NT2/D1 (cell line): ENCODE results near the gene ANP32E.
"Not testable (repeated sequence)": the region's sequence is repeated elsewhere in the genome, so short reads cannot be mapped to it uniquely, and the experiment has no call there.

Experiments
- DNase-seq: peaks from one replicate; pipeline ENCODE4 v3.0.0-alpha.2; 2011; ENCODE audit warnings: low read depth, low spot score
- H3K27me3 ChIP-seq: 2 replicates; pipeline ENCODE4 v1.6.0; 2011; ENCODE audit warnings: mild to moderate bottlenecking; ENCODE audit not compliant: insufficient read length, insufficient read depth
- H3K36me3 ChIP-seq: 2 replicates; pipeline ENCODE4 v1.6.1; 2011; ENCODE audit warnings: mild to moderate bottlenecking, low read length, mixed read lengths; ENCODE audit not compliant: insufficient read depth, insufficient read length
- H3K4me1 ChIP-seq: 2 replicates; pipeline ENCODE4 v1.5.1; 2011; ENCODE audit not compliant: insufficient read depth, insufficient read length
- H3K4me3 ChIP-seq: 2 replicates; pipeline ENCODE4 v1.5.1; 2011; ENCODE audit warnings: low read depth; ENCODE audit not compliant: insufficient read length
- H3K9ac ChIP-seq: 2 replicates; pipeline ENCODE4 v1.6.0; 2011; ENCODE audit warnings: low read depth; ENCODE audit not compliant: insufficient read length
- H3K9me3 ChIP-seq: 2 replicates; pipeline ENCODE4 v1.5.1; 2011; ENCODE audit warnings: mild to moderate bottlenecking, low read length; ENCODE audit not compliant: insufficient read depth
- SUZ12 ChIP-seq: IDR thresholded peaks from 2 replicates; pipeline ENCODE4 v1.6.1; 2011; ENCODE audit not compliant: insufficient read length, insufficient read depth; ENCODE audit errors: extremely low read depth
- YY1 ChIP-seq: IDR thresholded peaks from 2 replicates; pipeline ENCODE4 v1.6.1; 2011; ENCODE audit not compliant: insufficient read length, insufficient read depth
- ZNF274 ChIP-seq: IDR thresholded peaks from 2 replicates; pipeline ENCODE4 v1.6.1; 2011; ENCODE audit warnings: mild to moderate bottlenecking, low read depth, low read length

The ANP32E gene

DNA sequence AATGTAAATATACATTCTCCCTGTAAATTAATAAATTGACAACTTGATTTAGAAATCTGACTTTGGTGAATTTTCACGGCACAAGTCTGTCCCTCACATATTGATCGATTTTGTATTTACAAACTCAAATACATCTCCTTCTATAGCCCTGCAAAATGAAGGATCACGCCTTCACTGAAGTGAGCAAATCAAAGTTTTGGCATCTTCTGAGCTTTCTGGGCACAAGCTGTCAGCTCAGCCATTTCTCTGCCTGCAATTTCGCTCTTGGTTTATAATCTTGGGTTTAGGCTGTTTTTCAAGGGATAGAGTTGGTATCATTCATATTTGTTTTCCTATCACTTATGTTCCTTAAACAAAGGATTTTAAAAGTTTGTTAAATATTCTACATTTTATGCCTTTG is 25.8 kb downstream of the ANP32E start:
- Histone ChIP-seq H3K36me3 (no peaks in the 10 kb centered on the region), H3K4me3 (no peak overlapping the region), H3K4me1 (peaks cover 5% of the 10 kb centered on the region), H3K27me3 (no peaks in the 10 kb centered on the region), H3K9ac (no peak overlapping the region), H3K9me3 (no peaks in the 10 kb centered on the region)
- DNase-seq = no peak
- TF ChIP-seq YY1 (no peak), SUZ12 (no peak), ZNF274 (no peak)

DNA sequence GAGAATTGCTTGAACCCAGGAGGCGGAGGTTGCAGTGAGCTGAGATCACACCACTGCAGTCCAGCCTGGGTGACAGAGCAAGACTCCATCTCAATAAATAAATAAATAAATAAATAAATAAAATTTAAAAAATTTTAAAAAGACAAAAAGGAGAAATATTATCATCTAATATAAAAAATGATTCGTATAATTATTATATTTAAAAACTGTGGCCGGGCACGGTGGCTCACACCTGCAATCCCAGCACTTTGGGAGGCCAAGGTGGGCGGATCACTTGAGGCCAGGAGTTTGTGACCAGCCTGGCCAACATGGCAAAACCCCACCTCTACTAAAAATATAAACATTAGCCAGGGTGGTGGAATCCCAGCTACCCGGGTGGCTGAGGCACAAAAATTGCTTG is 27.5 kb downstream of the ANP32E start:
- not testable (repeated sequence) for H3K9me3 ChIP-seq, DNase-seq, H3K9ac ChIP-seq, H3K4me3 ChIP-seq, H3K27me3 ChIP-seq, H3K36me3 ChIP-seq, H3K4me1 ChIP-seq

GRCh38 chr1:150207281-150207971 is 28.5 kb downstream of the ANP32E start:
- no peak for DNase-seq
- H3K27me3 ChIP-seq = no peaks in the 10 kb centered on the region
- TF ChIP-seq YY1 (no peak), ZNF274 (no peak), SUZ12 (no peak)
- H3K4me1 ChIP-seq = no peaks in the 10 kb centered on the region
- no peaks in the 10 kb centered on the region for H3K9me3 ChIP-seq
- H3K4me3 ChIP-seq = no peak overlapping the region
- no peaks in the 10 kb centered on the region for H3K36me3 ChIP-seq
- H3K9ac ChIP-seq = no peak overlapping the region

DNA sequence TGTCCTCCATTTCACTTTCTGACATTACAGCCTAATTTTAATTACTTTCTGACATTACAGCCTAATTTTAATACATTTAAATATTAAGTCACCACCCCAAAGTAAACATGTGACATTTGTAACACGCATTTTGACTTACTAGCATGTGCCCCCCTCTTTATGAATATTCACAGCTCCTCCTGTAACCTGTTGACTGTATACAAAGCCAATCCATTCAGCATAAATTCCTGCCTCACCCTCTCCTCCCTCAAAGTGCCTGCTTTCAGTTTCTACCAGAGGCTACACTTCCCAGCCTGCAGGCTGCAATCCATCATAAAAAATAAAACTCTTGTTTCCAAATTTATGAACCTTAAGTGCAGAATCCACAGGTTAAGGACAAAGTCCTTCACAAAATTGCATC is 39.5 kb downstream of the ANP32E start:
- DNase-seq = no peak
- no peaks in the 10 kb centered on the region for H3K27me3 ChIP-seq
- H3K4me1 ChIP-seq = no peaks in the 10 kb centered on the region
- H3K9me3 ChIP-seq = peaks cover 35% of the 10 kb centered on the region
- TF ChIP-seq YY1 (no peak), ZNF274 (no peak)
- H3K9ac ChIP-seq = no peak overlapping the region
- no peak overlapping the region for H3K4me3 ChIP-seq
- no peaks in the 10 kb centered on the region for H3K36me3 ChIP-seq

GRCh38 chr1:150194381-150195031 is 41.4 kb downstream of the ANP32E start:
- no peak overlapping the region for H3K9ac ChIP-seq
- H3K36me3 ChIP-seq = no peaks in the 10 kb centered on the region
- H3K9me3 ChIP-seq = peaks cover 33% of the 10 kb centered on the region
- no peaks in the 10 kb centered on the region for H3K27me3 ChIP-seq
- DNase-seq = peak; percentile 70
- H3K4me3 ChIP-seq = no peak overlapping the region
- TF ChIP-seq SUZ12 = no peak
- TF ChIP-seq YY1 = no peak
- TF ChIP-seq ZNF274 = no peak
- H3K4me1 ChIP-seq = no peaks in the 10 kb centered on the region

DNA sequence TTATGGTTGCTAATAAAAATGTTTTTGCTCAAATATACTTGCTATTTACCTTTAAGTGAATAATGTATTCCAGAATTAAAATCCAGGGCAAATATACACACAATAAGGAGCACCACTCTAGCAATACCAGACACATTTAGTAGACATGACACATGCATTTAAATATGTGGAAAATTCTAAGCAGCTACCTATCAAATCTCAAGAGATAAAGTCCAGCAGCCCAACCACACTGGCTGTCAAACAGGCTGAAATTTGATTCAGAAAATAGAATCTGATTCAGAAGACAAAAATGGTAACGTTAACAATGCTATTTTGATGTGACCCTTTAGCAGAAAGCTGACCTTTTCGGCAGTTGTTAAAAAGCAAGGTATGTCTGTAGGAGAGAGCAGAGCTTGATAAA is 43.9 kb downstream of the ANP32E start:
- no peaks in the 10 kb centered on the region for H3K27me3 ChIP-seq
- H3K4me3 ChIP-seq = no peak overlapping the region
- no peaks in the 10 kb centered on the region for H3K4me1 ChIP-seq
- no peaks in the 10 kb centered on the region for H3K36me3 ChIP-seq
- DNase-seq = no peak
- no peak overlapping the region for H3K9ac ChIP-seq
- peaks cover 33% of the 10 kb centered on the region for H3K9me3 ChIP-seq
- TF ChIP-seq YY1 = no peak
- no peak for TF ChIP-seq SUZ12
- no peak for TF ChIP-seq ZNF274

GRCh38 chr1:150187560-150187931 is 48.4 kb downstream of the ANP32E start:
- DNase-seq = no peak
- TF ChIP-seq SUZ12 = no peak
- Histone ChIP-seq H3K9ac (peak overlapping the region; percentile 24), H3K27me3 (no peaks in the 10 kb centered on the region), H3K9me3 (peaks cover 11% of the 10 kb centered on the region), H3K4me1 (no peaks in the 10 kb centered on the region), H3K4me3 (no peak overlapping the region), H3K36me3 (no peaks in the 10 kb centered on the region)
